Esophagus (tissue), 2 donors: Measurements from ENCODE around the gene ELL. TPM values are rescaled to one million over a fixed set of nuclear protein-coding genes. Genes with fewer than 3 reads are reported as not detected.

Experiments used
- H3K27ac ChIP-seq, 2 donors: one replicate each; pipeline ENCODE4 v1.5.1; 2013; ENCODE audit warnings: low read depth in 2 of 2, mild to moderate bottlenecking in 2 of 2, inconsistent platforms in 1 of 2, low read length in 1 of 2, moderate library complexity in 1 of 2
- H3K27me3 ChIP-seq, 2 donors: one replicate each; pipeline ENCODE4 v1.6.1; 2013; ENCODE audit warnings: low read length in 2 of 2, control low read depth in 1 of 2, mild to moderate bottlenecking in 1 of 2; ENCODE audit not compliant: insufficient read depth in 2 of 2, control insufficient read depth in 1 of 2
- H3K36me3 ChIP-seq, 2 donors: one replicate each; pipeline ENCODE4 v1.6.1; 2013; ENCODE audit warnings: low read length in 1 of 2; ENCODE audit not compliant: control insufficient read depth in 2 of 2, insufficient read depth in 2 of 2
- H3K4me1 ChIP-seq, 2 donors: one replicate each; pipeline ENCODE4 v1.6.1; 2013; ENCODE audit warnings: low read length in 1 of 2; ENCODE audit not compliant: control insufficient read depth in 2 of 2, insufficient read depth in 2 of 2
- H3K4me3 ChIP-seq, 2 donors: one replicate each; pipeline ENCODE4 v1.5.1; 2013; ENCODE audit warnings: low read length in 2 of 2, mild to moderate bottlenecking in 2 of 2, low read depth in 1 of 2, moderate library complexity in 1 of 2
- H3K9me3 ChIP-seq, 2 donors: one replicate each; pipeline ENCODE4 v1.6.1; 2013; ENCODE audit warnings: mild to moderate bottlenecking in 2 of 2, low read depth in 1 of 2, low read length in 1 of 2, moderate library complexity in 1 of 2; ENCODE audit not compliant: control insufficient read depth in 2 of 2, insufficient read depth in 1 of 2
- WGBS, 2 donors: extraction: QIAGEN DNeasy Blood & Tissue Kit; methylation state at CpG; one replicate each; pipeline ENCODE4 v1.1.7; 2013; 5-methylcytosine and 5-hydroxymethylcytosine counted together
- polyA plus RNA-seq, 2 donors: library from polyadenylated mRNA; stranded (reverse); fragments of 200-250 nt; gene quantifications; one replicate each; pipeline ENCODE4 v1.2.3, GENCODE V29; 2013
- donor health status: healthy with polysubstance abuse.
- donor health status: Bipolar disorder and iron deficiency.

ELL gene
- polyA plus RNA-seq, 2 donors, result 7.1 to 9.1 TPM

DNA sequence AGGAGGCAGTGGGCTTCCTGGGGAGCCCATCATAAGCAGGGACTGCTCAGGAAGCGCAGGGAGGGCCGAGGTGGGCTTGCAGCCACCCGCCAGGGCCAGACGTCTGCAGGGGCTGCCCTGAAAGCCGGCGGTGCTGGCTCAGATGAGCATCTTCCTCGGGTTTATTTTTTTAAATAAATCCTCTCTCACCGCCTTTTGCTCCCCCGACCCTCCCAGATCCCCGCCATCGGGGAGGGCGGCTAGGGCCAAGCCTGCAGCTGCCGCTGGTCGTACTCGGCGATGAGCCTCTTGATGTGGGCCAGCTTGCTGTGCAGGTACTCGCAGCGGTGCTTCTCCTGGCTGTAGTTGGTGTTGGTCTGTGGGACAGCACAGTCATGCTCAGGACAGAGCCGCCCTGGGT is 77.4 kb downstream of the ELL start:
- Histone ChIP-seq H3K36me3 (peaks cover 11 to 53% of the 10 kb centered on the region in 2 donors), H3K4me3 (no peak overlapping the region), H3K27me3 (no peaks in the 10 kb centered on the region), H3K4me1 (peaks cover 0 to 5% of the 10 kb centered on the region in 2 donors), H3K9me3 (peaks cover 0 to 5% of the 10 kb centered on the region in 2 donors), H3K27ac (no peak overlapping the region)
- 87 to 90% methylated on average over 19 of the region's 19 CpGs for WGBS, 2 donors

DNA sequence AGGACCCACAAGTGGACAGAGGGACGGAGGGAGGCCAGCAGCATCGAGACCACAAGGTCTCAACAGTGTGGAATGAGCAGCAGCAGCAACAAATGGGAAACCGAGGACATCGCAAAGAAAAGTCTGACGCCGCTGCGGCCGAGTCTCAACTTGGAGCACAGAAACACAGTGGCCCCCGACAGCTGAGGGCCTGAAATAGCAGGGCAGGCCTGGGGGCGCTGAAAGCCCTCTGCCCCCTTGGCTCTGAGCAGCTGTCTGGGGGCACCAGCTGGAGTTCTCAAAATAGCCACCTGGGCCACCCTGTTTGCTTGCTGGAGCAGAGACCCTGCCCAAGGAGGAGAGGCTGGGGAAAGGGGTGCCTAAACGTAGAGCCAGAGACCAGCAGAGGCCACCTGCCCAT is 78.0 kb downstream of the ELL start:
- WGBS, 2 donors, result 90 to 92% methylated on average over 11 of the region's 11 CpGs
- Histone ChIP-seq H3K27ac (no peak overlapping the region), H3K9me3 (peaks cover 0 to 5% of the 10 kb centered on the region in 2 donors), H3K36me3 (peaks cover 11 to 46% of the 10 kb centered on the region in 2 donors), H3K4me3 (no peak overlapping the region), H3K27me3 (no peaks in the 10 kb centered on the region), H3K4me1 (peaks cover 0 to 9% of the 10 kb centered on the region in 2 donors)

DNA sequence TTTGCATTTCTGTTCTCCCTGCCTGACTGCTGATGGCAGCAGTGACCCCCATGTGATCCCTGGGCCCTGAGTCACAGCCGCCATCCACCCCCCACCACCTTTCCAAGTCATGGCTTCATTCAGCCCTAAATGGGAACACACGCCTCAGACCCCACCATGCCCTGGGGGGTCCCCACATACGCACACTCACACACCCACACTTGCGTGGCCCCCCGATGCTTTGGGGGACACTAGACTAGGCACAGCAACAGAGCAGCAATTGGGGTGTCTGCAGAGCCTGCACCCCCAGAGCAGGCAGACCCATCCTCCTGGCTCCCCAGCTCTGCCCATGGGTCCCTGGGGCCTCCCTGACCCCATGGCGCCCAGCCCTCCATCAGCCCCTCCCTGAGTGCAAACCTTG is 78.5 kb downstream of the ELL start:
- 92 to 98% methylated on average over 6 of the region's 6 CpGs for WGBS, 2 donors
- Histone ChIP-seq H3K4me3 (no peak overlapping the region), H3K9me3 (peaks cover 0 to 5% of the 10 kb centered on the region in 2 donors), H3K27me3 (no peaks in the 10 kb centered on the region), H3K27ac (no peak overlapping the region), H3K4me1 (peaks cover 0 to 13% of the 10 kb centered on the region in 2 donors), H3K36me3 (peaks cover 11 to 44% of the 10 kb centered on the region in 2 donors)

DNA sequence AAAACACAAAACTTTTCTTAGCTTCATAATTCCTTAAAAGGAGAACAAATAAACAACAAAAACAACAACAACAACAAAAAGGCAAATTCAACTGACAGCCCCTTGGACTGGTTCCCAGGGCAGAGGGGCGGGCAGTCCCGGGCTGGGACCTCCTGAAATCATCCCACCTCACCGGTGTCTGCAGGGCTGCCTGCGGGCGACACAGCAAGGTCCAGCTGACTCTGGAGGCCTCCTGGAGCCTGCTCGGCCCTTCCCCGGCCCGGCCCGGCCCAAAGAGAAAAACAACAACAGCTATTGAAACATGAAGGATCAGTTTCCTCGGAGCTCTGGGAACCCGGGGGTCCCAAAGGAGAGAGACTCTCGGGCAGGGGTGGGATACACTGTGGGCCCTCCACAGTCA is 78.9 kb downstream of the ELL start:
- H3K27ac ChIP-seq, result no peak overlapping the region
- WGBS, 2 donors, result 85 to 88% methylated on average over 12 of the region's 12 CpGs

DNA sequence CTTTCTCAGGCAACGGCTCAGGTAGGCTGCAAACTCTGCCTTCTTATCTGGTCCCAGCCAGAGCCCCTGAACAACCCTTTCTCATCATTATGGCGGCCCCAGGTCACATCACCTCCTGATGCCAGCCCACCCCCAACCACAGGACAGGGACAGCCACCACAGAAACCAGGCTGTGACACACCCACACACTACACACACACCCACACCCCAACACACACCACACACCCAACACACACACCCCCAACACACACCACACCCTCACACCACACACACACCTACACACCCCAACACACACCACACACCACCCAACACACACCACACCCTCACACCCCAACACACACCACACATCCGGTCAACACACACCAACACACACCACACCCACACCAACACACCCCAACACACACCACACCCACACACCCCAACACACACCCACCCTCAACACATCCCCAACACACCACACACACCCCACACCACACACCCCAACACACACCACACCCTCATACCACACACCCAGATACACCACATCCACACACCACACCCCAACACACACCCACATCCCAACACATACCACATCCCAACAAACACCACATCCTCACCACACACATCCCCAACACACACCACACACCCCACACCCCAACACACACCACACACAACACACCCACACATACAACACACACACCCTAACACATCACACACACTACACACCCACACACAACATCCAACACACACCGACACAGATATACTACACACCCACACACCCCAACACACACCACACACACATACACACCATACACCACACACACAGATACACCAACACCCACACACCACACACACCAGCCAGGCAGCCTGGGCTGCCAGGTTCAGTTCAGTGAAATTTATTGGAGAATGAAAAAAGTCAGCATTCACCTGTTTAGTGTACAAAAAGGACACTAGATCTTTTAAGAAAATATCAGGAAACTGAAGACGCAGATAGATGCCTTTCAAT is 79.8 kb downstream of the ELL start:
- no peak overlapping the region for H3K27ac ChIP-seq
- peaks cover 0 to 5% of the 10 kb centered on the region in 2 donors for H3K9me3 ChIP-seq
- H3K36me3 ChIP-seq, result peaks cover 11 to 35% of the 10 kb centered on the region in 2 donors
- 65 to 73% methylated on average over 5 of the region's 5 CpGs for WGBS, 2 donors
- H3K4me1 ChIP-seq, result peaks cover 0 to 18% of the 10 kb centered on the region in 2 donors
- no peak overlapping the region for H3K4me3 ChIP-seq
- H3K27me3 ChIP-seq, result no peaks in the 10 kb centered on the region

More for the DNA sequence above, 78.9 kb downstream of the ELL start:
- peaks cover 11 to 40% of the 10 kb centered on the region in 2 donors for H3K36me3 ChIP-seq
- H3K4me3 ChIP-seq, result no peak overlapping the region
- peaks cover 0 to 5% of the 10 kb centered on the region in 2 donors for H3K9me3 ChIP-seq
- peaks cover 0 to 16% of the 10 kb centered on the region in 2 donors for H3K4me1 ChIP-seq
- no peaks in the 10 kb centered on the region for H3K27me3 ChIP-seq

DNA sequence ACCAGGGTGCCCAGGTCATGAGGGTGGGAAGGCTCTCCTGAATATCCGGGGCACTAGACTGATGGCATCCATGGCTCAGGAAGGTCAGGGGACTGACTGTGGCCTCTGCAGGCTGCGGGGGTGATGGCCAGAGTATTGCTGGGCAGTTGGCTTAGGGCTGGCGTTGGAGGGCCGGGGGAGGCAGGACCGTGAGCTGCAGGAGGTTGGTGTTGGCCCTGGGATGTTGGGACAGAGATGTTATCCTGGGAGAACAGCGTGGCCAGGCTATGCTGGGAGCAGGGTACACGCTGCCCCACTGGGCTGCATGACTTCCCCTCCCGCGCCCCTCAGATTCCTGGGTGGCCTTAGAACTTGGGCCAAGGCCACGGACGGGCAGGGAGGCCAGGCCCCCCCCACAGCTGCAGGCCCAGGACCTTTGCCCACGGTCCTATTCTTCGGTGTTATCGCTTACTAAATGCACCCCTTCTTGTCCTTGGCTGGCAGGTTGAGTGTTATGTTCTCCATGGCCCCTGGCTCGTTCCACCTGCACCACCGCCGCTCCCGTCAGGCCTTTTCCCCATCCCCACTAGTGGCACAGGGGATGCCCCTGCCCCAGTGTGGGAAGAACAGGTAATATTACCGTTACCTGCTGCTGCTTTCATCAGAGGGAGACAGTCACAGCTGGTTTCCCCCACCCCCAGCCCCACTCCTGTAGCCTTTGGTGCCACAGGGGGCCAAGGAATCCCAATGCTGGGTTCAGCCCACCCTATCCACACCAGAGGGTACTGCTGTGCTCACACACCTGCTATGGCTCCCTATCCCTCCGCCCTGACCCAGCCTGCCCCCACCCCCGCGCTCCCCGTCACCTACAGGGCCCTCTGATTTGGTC is 80.7 kb downstream of the ELL start:
- Histone ChIP-seq H3K4me3 (no peak overlapping the region), H3K27me3 (no peaks in the 10 kb centered on the region), H3K36me3 (peaks cover 4 to 26% of the 10 kb centered on the region in 2 donors), H3K4me1 (peaks cover 0 to 21% of the 10 kb centered on the region in 2 donors), H3K27ac (no peak overlapping the region), H3K9me3 (peaks cover 0 to 5% of the 10 kb centered on the region in 2 donors)
- 68 to 86% methylated on average over 23 of the region's 23 CpGs for WGBS, 2 donors

DNA sequence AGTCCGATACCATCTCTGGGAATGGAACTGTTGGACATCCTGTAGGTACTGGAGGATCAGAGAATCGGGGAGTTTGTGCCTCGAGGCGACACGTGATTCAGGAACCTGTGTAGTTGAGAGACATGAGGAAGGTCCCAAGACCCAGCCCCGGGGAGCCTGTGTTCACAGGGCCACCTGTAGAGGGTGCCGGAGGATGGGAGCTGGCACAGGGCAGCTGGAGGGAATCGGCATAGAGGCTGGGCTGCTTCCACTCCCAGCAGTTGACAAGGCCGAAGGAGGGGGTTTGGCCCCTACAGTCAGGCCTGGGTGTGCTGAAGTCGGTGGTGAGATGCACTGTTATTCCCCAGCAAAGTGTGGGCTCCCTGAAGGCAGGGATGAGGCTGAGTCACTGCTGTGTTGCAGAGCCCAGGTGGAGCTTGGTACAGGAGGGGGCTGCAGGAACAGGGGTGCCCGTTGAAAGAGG is 81.4 kb downstream of the ELL start:
- 48 to 53% methylated on average over 11 of the region's 11 CpGs for WGBS, 2 donors
- Histone ChIP-seq H3K27ac (no peak overlapping the region), H3K27me3 (no peaks in the 10 kb centered on the region), H3K36me3 (peaks cover 4 to 19% of the 10 kb centered on the region in 2 donors), H3K4me3 (no peak overlapping the region), H3K9me3 (peaks cover 0 to 5% of the 10 kb centered on the region in 2 donors), H3K4me1 (peaks cover 0 to 26% of the 10 kb centered on the region in 2 donors)

DNA sequence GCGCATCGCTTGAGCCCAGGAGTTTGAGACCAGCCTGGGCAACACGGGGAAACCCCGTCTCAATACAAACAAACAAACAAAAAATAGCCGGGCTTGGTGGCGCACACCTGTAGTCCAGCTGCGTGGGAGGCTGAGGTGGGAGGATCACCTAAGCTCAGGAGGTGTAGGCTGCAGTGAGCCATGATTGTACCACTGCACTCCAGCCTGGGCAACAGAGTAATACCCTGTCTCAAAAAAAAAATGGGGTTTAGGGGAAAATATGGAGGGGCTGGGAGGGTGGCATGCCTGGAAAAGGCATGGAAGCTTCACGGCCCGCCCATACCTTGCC is 82.0 kb downstream of the ELL start:
- Histone ChIP-seq H3K27ac (no peak overlapping the region), H3K9me3 (peaks cover 0 to 5% of the 10 kb centered on the region in 2 donors), H3K27me3 (no peaks in the 10 kb centered on the region), H3K36me3 (peaks cover 4 to 15% of the 10 kb centered on the region in 2 donors), H3K4me3 (no peak overlapping the region), H3K4me1 (peaks cover 0 to 26% of the 10 kb centered on the region in 2 donors)
- 67 to 76% methylated on average over 9 of the region's 9 CpGs for WGBS, 2 donors
